Measurements from ENCODE around the gene RAI14.

- TF ChIP-seq, protein P1, sequence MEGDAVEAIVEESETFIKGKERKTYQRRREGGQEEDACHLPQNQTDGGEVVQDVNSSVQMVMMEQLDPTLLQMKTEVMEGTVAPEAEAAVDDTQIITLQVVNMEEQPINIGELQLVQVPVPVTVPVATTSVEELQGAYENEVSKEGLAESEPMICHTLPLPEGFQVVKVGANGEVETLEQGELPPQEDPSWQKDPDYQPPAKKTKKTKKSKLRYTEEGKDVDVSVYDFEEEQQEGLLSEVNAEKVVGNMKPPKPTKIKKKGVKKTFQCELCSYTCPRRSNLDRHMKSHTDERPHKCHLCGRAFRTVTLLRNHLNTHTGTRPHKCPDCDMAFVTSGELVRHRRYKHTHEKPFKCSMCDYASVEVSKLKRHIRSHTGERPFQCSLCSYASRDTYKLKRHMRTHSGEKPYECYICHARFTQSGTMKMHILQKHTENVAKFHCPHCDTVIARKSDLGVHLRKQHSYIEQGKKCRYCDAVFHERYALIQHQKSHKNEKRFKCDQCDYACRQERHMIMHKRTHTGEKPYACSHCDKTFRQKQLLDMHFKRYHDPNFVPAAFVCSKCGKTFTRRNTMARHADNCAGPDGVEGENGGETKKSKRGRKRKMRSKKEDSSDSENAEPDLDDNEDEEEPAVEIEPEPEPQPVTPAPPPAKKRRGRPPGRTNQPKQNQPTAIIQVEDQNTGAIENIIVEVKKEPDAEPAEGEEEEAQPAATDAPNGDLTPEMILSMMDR (conservative IDR thresholded peaks at IDR 0.05; ENCODE audit: low read depth, low read length), result no peak
- no peak for TF ChIP-seq EZH2 (IDR thresholded peaks at IDR 0.05; ENCODE audit: borderline replicate concordance, low read depth, low read length, poor library complexity, severe bottlenecking)
Observed at GRCh38 chr5:34756781-34757624, 100.9 kb downstream of the RAI14 start.

All from A673 (cell line).